DLD1 (cell line): ENCODE measurements around the gene KIF26B.
"Not testable (repeated sequence)": the region's sequence is repeated elsewhere in the genome, so short reads cannot be mapped to it uniquely, and the experiment has no call there.

Source experiments
- in situ Hi-C: cut with HindIII; loops from 2 replicates; pipeline ENCODE4 v1.10.0; 2017; ENCODE audit warnings: low sequenced_read_pairs

Gene KIF26B

GRCh38 chr1:245663373-245663772, 508.6 kb downstream of the KIF26B start:
- in situ Hi-C loops = no loop called here

GRCh38 chr1:245663841-245664240, 509.1 kb downstream of the KIF26B start:
- in situ Hi-C loops = no loop called here

- in situ Hi-C loops = no loop called here
Measured at GRCh38 chr1:245666412-245666811, 511.6 kb downstream of the KIF26B start.

GRCh38 chr1:245671349-245671748, 516.6 kb downstream of the KIF26B start:
- in situ Hi-C loops = no loop called here

- in situ Hi-C loops = no loop called here
Measured at GRCh38 chr1:245671966-245672767, 517.4 kb downstream of the KIF26B start.

- in situ Hi-C loops = not testable (repeated sequence)
Measured at GRCh38 chr1:245672836-245673656, 518.3 kb downstream of the KIF26B start.

GRCh38 chr1:245673881-245674414, 519.2 kb downstream of the KIF26B start:
- in situ Hi-C loops = no loop called here

GRCh38 chr1:245677461-245678240, 522.9 kb downstream of the KIF26B start:
- in situ Hi-C loops = no loop called here

GRCh38 chr1:245678860-245679411, 524.2 kb downstream of the KIF26B start:
- in situ Hi-C loops = no loop called here

- in situ Hi-C loops = no loop called here
Measured at GRCh38 chr1:245679821-245680780, 525.3 kb downstream of the KIF26B start.

GRCh38 chr1:245682638-245683628, 528.1 kb downstream of the KIF26B start:
- in situ Hi-C loops = no loop called here

GRCh38 chr1:245683676-245684075, 528.9 kb downstream of the KIF26B start:
- in situ Hi-C loops = no loop called here

- in situ Hi-C loops = no loop called here
Measured at GRCh38 chr1:245684166-245684565, 529.4 kb downstream of the KIF26B start.

GRCh38 chr1:245684571-245684970, 529.8 kb downstream of the KIF26B start:
- in situ Hi-C loops = no loop called here

GRCh38 chr1:245685111-245685810, 530.5 kb downstream of the KIF26B start:
- in situ Hi-C loops = no loop called here

GRCh38 chr1:245686006-245686405, 531.2 kb downstream of the KIF26B start:
- in situ Hi-C loops = no loop called here

GRCh38 chr1:245686446-245687030, 531.8 kb downstream of the KIF26B start:
- in situ Hi-C loops = no loop called here
